ENCODE data around the gene UBASH3B.

DNA sequence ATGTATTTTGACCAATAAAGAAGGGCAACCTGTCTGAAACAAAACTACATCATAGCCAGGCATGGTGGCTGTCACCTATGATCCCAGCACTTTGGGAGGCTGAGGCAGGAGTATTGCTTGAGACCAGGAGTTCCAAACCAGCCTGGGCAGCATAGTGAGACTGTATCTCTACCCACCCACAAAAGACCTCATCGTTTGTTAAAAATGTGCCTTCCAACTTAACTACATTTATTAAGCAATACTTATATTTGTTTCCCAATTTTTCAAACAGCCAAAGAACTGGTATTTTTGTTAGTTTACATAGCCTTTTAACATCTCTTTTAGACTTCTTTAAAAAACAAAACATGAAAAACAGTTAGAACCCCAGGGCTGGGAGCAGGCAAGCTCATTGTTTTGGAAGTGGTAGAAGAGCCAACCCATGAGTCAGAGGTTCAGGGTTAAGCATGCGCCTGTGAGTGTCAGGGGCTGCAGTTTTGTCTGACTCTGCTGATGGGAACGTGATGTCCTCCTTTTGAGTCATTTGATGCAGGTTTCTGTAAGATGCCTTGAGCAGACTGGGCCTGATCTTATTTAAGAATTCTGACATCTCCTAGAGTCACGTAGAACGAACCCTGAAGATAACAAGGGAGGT is 128.9 kb downstream of the UBASH3B start:
- TF ChIP-seq, protein P1, sequence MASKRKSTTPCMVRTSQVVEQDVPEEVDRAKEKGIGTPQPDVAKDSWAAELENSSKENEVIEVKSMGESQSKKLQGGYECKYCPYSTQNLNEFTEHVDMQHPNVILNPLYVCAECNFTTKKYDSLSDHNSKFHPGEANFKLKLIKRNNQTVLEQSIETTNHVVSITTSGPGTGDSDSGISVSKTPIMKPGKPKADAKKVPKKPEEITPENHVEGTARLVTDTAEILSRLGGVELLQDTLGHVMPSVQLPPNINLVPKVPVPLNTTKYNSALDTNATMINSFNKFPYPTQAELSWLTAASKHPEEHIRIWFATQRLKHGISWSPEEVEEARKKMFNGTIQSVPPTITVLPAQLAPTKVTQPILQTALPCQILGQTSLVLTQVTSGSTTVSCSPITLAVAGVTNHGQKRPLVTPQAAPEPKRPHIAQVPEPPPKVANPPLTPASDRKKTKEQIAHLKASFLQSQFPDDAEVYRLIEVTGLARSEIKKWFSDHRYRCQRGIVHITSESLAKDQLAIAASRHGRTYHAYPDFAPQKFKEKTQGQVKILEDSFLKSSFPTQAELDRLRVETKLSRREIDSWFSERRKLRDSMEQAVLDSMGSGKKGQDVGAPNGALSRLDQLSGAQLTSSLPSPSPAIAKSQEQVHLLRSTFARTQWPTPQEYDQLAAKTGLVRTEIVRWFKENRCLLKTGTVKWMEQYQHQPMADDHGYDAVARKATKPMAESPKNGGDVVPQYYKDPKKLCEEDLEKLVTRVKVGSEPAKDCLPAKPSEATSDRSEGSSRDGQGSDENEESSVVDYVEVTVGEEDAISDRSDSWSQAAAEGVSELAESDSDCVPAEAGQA (IDR thresholded peaks at IDR 0.05; ENCODE audit: low read depth), result no peak
- TF ChIP-seq, protein P1 (CRISPR knock-in tag; IDR thresholded peaks at IDR 0.05; ENCODE audit: borderline replicate concordance), result no peak
- TF ChIP-seq, protein P2, sequence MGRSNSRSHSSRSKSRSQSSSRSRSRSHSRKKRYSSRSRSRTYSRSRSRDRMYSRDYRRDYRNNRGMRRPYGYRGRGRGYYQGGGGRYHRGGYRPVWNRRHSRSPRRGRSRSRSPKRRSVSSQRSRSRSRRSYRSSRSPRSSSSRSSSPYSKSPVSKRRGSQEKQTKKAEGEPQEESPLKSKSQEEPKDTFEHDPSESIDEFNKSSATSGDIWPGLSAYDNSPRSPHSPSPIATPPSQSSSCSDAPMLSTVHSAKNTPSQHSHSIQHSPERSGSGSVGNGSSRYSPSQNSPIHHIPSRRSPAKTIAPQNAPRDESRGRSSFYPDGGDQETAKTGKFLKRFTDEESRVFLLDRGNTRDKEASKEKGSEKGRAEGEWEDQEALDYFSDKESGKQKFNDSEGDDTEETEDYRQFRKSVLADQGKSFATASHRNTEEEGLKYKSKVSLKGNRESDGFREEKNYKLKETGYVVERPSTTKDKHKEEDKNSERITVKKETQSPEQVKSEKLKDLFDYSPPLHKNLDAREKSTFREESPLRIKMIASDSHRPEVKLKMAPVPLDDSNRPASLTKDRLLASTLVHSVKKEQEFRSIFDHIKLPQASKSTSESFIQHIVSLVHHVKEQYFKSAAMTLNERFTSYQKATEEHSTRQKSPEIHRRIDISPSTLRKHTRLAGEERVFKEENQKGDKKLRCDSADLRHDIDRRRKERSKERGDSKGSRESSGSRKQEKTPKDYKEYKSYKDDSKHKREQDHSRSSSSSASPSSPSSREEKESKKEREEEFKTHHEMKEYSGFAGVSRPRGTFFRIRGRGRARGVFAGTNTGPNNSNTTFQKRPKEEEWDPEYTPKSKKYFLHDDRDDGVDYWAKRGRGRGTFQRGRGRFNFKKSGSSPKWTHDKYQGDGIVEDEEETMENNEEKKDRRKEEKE (IDR thresholded peaks at IDR 0.05), result no peak
- TF ChIP-seq SETDB1 (CRISPR knock-in tag; IDR thresholded peaks at IDR 0.05; ENCODE audit: borderline replicate concordance) (no peak), SUZ12 (IDR thresholded peaks at IDR 0.05; ENCODE audit: low read depth, low read length) (no peak), NR1H2 (CRISPR knock-in tag; IDR thresholded peaks at IDR 0.05; ENCODE audit: borderline replicate concordance, low read depth) (no peak), ZNF260 (CRISPR knock-in tag; IDR thresholded peaks at IDR 0.05; ENCODE audit: borderline replicate concordance, low read depth) (no peak), EZH2 (conservative IDR thresholded peaks at IDR 0.05; ENCODE audit: low read depth, low read length) (no peak), KAT8 (CRISPR knock-in tag; IDR thresholded peaks at IDR 0.05) (no peak)
- TF ChIP-seq, protein P3, sequence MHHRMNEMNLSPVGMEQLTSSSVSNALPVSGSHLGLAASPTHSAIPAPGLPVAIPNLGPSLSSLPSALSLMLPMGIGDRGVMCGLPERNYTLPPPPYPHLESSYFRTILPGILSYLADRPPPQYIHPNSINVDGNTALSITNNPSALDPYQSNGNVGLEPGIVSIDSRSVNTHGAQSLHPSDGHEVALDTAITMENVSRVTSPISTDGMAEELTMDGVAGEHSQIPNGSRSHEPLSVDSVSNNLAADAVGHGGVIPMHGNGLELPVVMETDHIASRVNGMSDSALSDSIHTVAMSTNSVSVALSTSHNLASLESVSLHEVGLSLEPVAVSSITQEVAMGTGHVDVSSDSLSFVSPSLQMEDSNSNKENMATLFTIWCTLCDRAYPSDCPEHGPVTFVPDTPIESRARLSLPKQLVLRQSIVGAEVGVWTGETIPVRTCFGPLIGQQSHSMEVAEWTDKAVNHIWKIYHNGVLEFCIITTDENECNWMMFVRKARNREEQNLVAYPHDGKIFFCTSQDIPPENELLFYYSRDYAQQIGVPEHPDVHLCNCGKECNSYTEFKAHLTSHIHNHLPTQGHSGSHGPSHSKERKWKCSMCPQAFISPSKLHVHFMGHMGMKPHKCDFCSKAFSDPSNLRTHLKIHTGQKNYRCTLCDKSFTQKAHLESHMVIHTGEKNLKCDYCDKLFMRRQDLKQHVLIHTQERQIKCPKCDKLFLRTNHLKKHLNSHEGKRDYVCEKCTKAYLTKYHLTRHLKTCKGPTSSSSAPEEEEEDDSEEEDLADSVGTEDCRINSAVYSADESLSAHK (CRISPR knock-in tag; IDR thresholded peaks at IDR 0.05; ENCODE audit: borderline replicate concordance), result no peak
- TF ChIP-seq, protein P4, sequence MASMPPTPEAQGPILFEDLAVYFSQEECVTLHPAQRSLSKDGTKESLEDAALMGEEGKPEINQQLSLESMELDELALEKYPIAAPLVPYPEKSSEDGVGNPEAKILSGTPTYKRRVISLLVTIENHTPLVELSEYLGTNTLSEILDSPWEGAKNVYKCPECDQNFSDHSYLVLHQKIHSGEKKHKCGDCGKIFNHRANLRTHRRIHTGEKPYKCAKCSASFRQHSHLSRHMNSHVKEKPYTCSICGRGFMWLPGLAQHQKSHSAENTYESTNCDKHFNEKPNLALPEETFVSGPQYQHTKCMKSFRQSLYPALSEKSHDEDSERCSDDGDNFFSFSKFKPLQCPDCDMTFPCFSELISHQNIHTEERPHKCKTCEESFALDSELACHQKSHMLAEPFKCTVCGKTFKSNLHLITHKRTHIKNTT (CRISPR knock-in tag; IDR thresholded peaks at IDR 0.05), result no peak
- TF ChIP-seq, protein P5, sequence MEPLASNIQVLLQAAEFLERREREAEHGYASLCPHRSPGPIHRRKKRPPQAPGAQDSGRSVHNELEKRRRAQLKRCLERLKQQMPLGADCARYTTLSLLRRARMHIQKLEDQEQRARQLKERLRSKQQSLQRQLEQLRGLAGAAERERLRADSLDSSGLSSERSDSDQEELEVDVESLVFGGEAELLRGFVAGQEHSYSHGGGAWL (CRISPR knock-in tag; IDR thresholded peaks at IDR 0.05), result no peak
- TF ChIP-seq, protein P6, sequence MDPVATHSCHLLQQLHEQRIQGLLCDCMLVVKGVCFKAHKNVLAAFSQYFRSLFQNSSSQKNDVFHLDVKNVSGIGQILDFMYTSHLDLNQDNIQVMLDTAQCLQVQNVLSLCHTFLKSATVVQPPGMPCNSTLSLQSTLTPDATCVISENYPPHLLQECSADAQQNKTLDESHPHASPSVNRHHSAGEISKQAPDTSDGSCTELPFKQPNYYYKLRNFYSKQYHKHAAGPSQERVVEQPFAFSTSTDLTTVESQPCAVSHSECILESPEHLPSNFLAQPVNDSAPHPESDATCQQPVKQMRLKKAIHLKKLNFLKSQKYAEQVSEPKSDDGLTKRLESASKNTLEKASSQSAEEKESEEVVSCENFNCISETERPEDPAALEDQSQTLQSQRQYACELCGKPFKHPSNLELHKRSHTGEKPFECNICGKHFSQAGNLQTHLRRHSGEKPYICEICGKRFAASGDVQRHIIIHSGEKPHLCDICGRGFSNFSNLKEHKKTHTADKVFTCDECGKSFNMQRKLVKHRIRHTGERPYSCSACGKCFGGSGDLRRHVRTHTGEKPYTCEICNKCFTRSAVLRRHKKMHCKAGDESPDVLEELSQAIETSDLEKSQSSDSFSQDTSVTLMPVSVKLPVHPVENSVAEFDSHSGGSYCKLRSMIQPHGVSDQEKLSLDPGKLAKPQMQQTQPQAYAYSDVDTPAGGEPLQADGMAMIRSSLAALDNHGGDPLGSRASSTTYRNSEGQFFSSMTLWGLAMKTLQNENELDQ (CRISPR knock-in tag; IDR thresholded peaks at IDR 0.05; ENCODE audit: borderline replicate concordance), result no peak
- TF ChIP-seq, protein P7, sequence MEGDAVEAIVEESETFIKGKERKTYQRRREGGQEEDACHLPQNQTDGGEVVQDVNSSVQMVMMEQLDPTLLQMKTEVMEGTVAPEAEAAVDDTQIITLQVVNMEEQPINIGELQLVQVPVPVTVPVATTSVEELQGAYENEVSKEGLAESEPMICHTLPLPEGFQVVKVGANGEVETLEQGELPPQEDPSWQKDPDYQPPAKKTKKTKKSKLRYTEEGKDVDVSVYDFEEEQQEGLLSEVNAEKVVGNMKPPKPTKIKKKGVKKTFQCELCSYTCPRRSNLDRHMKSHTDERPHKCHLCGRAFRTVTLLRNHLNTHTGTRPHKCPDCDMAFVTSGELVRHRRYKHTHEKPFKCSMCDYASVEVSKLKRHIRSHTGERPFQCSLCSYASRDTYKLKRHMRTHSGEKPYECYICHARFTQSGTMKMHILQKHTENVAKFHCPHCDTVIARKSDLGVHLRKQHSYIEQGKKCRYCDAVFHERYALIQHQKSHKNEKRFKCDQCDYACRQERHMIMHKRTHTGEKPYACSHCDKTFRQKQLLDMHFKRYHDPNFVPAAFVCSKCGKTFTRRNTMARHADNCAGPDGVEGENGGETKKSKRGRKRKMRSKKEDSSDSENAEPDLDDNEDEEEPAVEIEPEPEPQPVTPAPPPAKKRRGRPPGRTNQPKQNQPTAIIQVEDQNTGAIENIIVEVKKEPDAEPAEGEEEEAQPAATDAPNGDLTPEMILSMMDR (CRISPR knock-in tag; IDR thresholded peaks at IDR 0.05), result no peak

All from HepG2 (cell line).